Common myeloid progenitor, CD34-positive (primary cell): ENCODE results near the gene TM4SF18.
"Not testable (repeated sequence)": the region's sequence is repeated elsewhere in the genome, so short reads cannot be mapped to it uniquely, and the experiment has no call there.

ENCODE experiments used
- CTCF ChIA-PET: fragments of 350-600 bp; sonication (Branson Sonifier 250); formaldehyde crosslinking; loops from one replicate; lab custom pipeline; 2021; ENCODE audit warnings: antibody characterized with exemption; lab: Charles Lee
- POLR2A ChIA-PET: fragments of 350-600 bp; sonication (Branson Sonifier 250); formaldehyde crosslinking; loops from one replicate; lab custom pipeline; 2021; ENCODE audit warnings: antibody characterized with exemption; lab: Charles Lee
- DNase-seq, 3 donors: peaks; one replicate each; pipeline versions ENCODE4 v3.0.0 to v3.0.0-alpha.2; 2013
- H3K27ac ChIP-seq, 2 experiments: 1 replicate in 1 of 2; 2 replicates in 1 of 2; pipeline ENCODE4 v1.7.0; 2013; ENCODE audit warnings: inconsistent platforms in 2 of 2, low read length in 2 of 2, mild to moderate bottlenecking in 2 of 2, low read depth in 1 of 2, moderate library complexity in 1 of 2; ENCODE audit not compliant: severe bottlenecking in 2 of 2, insufficient read depth in 1 of 2, poor library complexity in 1 of 2
- H3K27me3 ChIP-seq, 5 experiments: replicated peaks in 2 of 5; 1 replicate in 3 of 5; 2 replicates in 2 of 5; pipeline versions ENCODE4 v1.6.1 to v1.7.0; 2013; ENCODE audit warnings: low read length in 4 of 5, mild to moderate bottlenecking in 2 of 5, moderate library complexity in 2 of 5, inconsistent platforms in 1 of 5; ENCODE audit not compliant: insufficient read depth in 5 of 5, control insufficient read depth in 4 of 5
- H3K36me3 ChIP-seq, 4 experiments: 1 replicate in 2 of 4; 2 replicates in 2 of 4; pipeline versions ENCODE4 v1.6.1 to v1.7.0; 2013; ENCODE audit warnings: low read length in 3 of 4, control low read depth in 1 of 4, mild to moderate bottlenecking in 1 of 4; ENCODE audit not compliant: control insufficient read depth in 4 of 4, insufficient read depth in 4 of 4
- H3K4me1 ChIP-seq, 4 experiments: 1 replicate in 3 of 4; 2 replicates in 1 of 4; pipeline versions ENCODE4 v1.6.1 to v1.7.1; 2013; ENCODE audit warnings: low read length in 3 of 4, mild to moderate bottlenecking in 3 of 4, control low read depth in 1 of 4, inconsistent platforms in 1 of 4, moderate library complexity in 1 of 4; ENCODE audit not compliant: control insufficient read depth in 4 of 4, insufficient read depth in 4 of 4; ENCODE audit errors: control extremely low read depth in 1 of 4
- H3K4me3 ChIP-seq, 7 experiments: 1 replicate in 4 of 7; 2 replicates in 3 of 7; pipeline versions ENCODE4 v1.5.1 to v1.7.0; 2013; ENCODE audit warnings: mild to moderate bottlenecking in 7 of 7, low read length in 6 of 7, moderate library complexity in 6 of 7, inconsistent platforms in 2 of 7, low read depth in 2 of 7, control low read depth in 1 of 7; ENCODE audit not compliant: insufficient read depth in 4 of 7, control insufficient read depth in 1 of 7; ENCODE audit errors: extremely low read depth in 1 of 7
- H3K9me3 ChIP-seq, 5 experiments: 1 replicate in 4 of 5; 2 replicates in 1 of 5; pipeline versions ENCODE4 v1.6.1 to v1.7.1; 2013; ENCODE audit warnings: low read length in 4 of 5, mild to moderate bottlenecking in 2 of 5, inconsistent platforms in 1 of 5, low read depth in 1 of 5, moderate library complexity in 1 of 5; ENCODE audit not compliant: control insufficient read depth in 4 of 5, insufficient read depth in 2 of 5; ENCODE audit errors: control extremely low read depth in 1 of 5
- WGBS: methylation state at CpG from one replicate; pipeline ENCODE4 v1.1.5; 2013; ENCODE audit not compliant: insufficient coverage; 5-methylcytosine and 5-hydroxymethylcytosine counted together

TM4SF18 gene

DNA sequence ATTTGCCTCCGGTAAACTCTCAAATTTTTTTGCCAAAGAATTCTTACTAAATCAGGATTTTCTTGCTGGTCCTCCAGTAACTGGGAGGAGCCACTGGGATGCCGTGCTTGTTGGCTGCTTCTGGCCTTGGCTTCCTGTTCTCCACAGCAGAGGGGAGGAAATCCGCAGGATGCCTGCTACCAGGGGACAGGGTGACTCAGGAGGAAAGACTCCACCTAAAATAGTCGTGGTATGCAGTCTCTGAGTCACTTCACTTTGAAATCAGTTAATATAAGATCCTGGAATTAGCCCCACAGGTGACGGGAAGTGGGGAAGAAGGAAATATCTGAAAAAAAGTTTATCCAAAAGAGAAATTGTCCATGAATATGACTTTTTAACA is 6.5 kb upstream of the TM4SF18 start:
- 0% methylated on average over 3 of the region's 5 CpGs for WGBS
- peaks cover 16 to 54% (median 43%) of the 10 kb centered on the region in 4 experiments for H3K4me1 ChIP-seq
- H3K9me3 ChIP-seq: no peaks in the 10 kb centered on the region
- H3K4me3 ChIP-seq: peak overlapping the region in 5 of 7 experiments; percentile 12 to 47 (median 29)
- peak; percentile 91 to 97 (median 95) for DNase-seq
- peak overlapping the region; percentile 61 to 84 for H3K27ac ChIP-seq
- no peaks in the 10 kb centered on the region for H3K36me3 ChIP-seq
- H3K27me3 ChIP-seq: no peaks in the 10 kb centered on the region
- POLR2A ChIA-PET: no interaction called here
- CTCF ChIA-PET: interaction anchor here (1.5 to 1.7 kb wide), 2 partner anchors 11 to 34 kb away, joined by 4 read pairs; no protein-coding TSS in a partner anchor

DNA sequence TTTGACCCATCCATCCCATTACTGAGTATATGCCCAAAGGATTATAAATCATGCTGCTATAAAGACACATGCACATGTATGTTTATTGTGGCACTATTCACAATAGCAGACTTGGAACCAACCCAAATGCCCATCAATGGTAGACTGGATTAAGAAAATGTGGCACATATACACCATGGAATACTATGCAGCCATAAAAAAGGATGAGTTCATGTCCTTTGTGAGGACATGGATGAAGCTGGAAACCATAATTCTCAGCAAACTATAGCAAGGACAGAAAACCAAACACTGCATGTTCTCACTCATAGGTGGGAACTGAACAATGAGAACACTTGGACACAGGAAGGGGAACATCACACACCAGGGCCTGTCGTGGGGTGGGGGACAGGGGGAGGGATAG is 4.0 kb upstream of the TM4SF18 start:
- CTCF ChIA-PET: interaction anchor here (0.9 kb wide), 1 partner anchor 62 kb away, joined by 3 read pairs; no protein-coding TSS in a partner anchor
- POLR2A ChIA-PET, H3K27ac ChIP-seq, H3K36me3 ChIP-seq, DNase-seq, H3K4me3 ChIP-seq, H3K27me3 ChIP-seq, H3K9me3 ChIP-seq: not testable (repeated sequence)
- no CpG with 5 or more reads among the region's 1 CpG for WGBS
- H3K4me1 ChIP-seq: peaks cover 12 to 52% (median 37%) of the 10 kb centered on the region in 4 experiments

DNA sequence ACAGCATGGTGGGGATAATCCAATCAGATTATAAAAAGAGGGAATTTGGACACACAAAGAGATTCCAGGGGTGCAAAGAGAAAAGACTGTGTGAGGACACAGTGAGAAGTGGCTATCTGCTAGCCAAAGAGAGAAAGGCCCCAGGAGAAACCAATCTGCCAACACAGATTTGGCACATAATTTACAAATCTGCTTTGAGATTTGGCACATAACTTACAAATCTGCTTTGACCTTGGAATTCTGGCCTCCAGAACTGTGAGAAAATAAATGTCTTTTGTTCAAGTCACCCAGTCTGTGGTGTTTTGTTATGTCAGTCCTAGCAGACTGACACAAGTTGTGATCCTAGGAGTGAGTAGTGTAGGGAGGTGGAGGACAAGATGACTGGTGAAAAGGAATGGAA is 3.5 kb upstream of the TM4SF18 start:
- Histone ChIP-seq H3K9me3 (no peaks in the 10 kb centered on the region), H3K4me1 (peaks cover 14 to 47% (median 34%) of the 10 kb centered on the region in 4 experiments), H3K36me3 (no peaks in the 10 kb centered on the region), H3K27me3 (no peaks in the 10 kb centered on the region), H3K4me3 (no peak overlapping the region), H3K27ac (no peak overlapping the region)
- DNase-seq: no peak
- ChIA-PET POLR2A (interaction anchor here (0.6 kb wide), 1 partner anchor 314 kb away, joined by 3 read pairs; no protein-coding TSS in a partner anchor), CTCF (interaction anchor here (0.6 to 2.3 kb wide), 5 partner anchors 9 to 62 kb away, joined by 3 to 9 read pairs (median 5); no protein-coding TSS in a partner anchor)

DNA sequence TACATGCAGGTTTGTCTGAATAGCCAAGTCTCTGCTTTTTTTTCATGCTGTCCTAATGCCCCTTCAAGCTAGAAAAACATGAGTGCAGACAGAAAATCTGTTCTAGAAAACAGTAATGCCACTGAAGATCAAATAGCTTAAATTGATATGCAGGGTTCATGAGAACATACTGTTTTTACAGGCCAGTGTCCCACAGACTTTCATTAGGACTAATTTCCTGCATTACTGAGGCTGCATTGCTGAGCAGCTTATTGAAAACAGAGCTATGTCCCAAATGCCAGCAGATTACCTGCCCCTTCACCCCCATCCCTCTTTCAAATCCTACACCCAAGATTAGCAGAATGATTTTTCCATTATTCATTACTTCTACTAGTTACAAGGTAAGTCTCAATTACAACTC is 665 bp downstream of the TM4SF18 start:
- H3K27me3 ChIP-seq: no peaks in the 10 kb centered on the region
- H3K4me3 ChIP-seq: no peak overlapping the region
- no peaks in the 10 kb centered on the region for H3K36me3 ChIP-seq
- DNase-seq: no peak
- no peak overlapping the region for H3K27ac ChIP-seq
- H3K4me1 ChIP-seq: peaks cover 0 to 18% (median 7%) of the 10 kb centered on the region in 4 experiments
- POLR2A ChIA-PET: interaction anchor here (0.6 kb wide), 1 partner anchor 32 kb away, joined by 3 read pairs; no protein-coding TSS in a partner anchor
- H3K9me3 ChIP-seq: no peaks in the 10 kb centered on the region
- CTCF ChIA-PET: interaction anchor here (0.6 to 2.5 kb wide), 9 partner anchors 8 to 377 kb away, joined by 3 to 9 read pairs (median 3); no protein-coding TSS in a partner anchor

DNA sequence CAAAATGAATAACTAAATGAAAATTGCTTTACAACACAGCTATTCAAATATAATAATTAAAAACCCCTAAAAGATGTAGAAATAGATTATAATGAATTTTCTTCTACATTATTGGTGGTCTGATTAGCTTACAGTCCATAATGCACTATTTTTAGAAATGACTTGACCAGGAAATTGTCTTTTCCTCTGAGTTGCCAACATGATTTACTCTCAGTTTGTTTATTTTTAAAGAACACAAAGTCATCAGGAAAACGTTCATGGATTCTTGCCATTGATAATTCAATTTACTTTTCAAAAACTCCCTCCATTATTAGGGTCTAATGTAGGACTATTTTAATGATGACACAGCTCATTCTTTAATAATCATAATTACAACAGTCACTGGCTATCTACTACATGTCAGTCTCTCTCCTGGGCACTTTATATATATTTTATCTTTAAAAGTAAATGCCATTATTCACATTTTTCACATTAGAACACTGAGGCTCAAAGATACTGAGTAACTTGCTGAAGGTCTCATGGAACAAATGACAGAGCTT is 1.1 kb downstream of the TM4SF18 start:
- POLR2A ChIA-PET: interaction anchor here (0.6 kb wide), 1 partner anchor 32 kb away, joined by 3 read pairs; no protein-coding TSS in a partner anchor
- no CpG with 5 or more reads among the region's 1 CpG for WGBS

DNA sequence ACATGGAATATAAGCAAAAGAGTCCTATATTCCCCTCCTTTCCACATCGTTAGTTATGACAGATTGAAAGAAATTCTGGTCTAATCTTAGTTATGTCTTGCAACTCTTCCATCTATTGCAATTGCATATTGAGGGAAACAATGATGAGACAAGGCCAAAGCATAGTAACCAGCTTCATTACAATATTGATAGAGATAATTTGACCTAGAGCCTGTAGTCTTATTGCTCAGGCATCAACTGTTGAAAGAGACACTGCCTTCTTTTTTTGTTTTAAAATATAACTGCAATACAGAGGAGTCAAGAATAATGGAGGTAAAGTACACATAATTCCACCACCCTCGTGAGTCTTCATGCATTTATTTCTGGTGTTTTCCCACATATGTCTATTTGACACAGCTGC is 2.0 kb downstream of the TM4SF18 start:
- DNase-seq: no peak
- Histone ChIP-seq H3K9me3 (no peaks in the 10 kb centered on the region), H3K4me3 (no peak overlapping the region), H3K27me3 (no peaks in the 10 kb centered on the region), H3K27ac (no peak overlapping the region), H3K36me3 (no peaks in the 10 kb centered on the region), H3K4me1 (peaks cover 0 to 18% (median 8%) of the 10 kb centered on the region in 4 experiments)
- ChIA-PET CTCF (interaction anchor here (0.9 to 2.5 kb wide), 4 partner anchors 36 to 211 kb away, joined by 3 to 9 read pairs (median 5); partner anchors contain the start of gene HPS3), POLR2A (no interaction called here)
- WGBS: no CpG with 5 or more reads among the region's 2 CpGs

More for the DNA sequence above, 1.1 kb downstream of the TM4SF18 start:
- Histone ChIP-seq H3K27ac (no peak overlapping the region), H3K4me3 (no peak overlapping the region), H3K4me1 (peaks cover 0 to 18% (median 9%) of the 10 kb centered on the region in 4 experiments), H3K27me3 (no peaks in the 10 kb centered on the region), H3K36me3 (no peaks in the 10 kb centered on the region), H3K9me3 (no peaks in the 10 kb centered on the region)
- no peak for DNase-seq
- CTCF ChIA-PET: interaction anchor here (0.6 to 2.5 kb wide), 8 partner anchors 9 to 212 kb away, joined by 3 to 9 read pairs (median 3); no protein-coding TSS in a partner anchor
